Endothelial cell (in vitro differentiated cells): Measurements from ENCODE around the gene SORCS2. TPM values are rescaled to one million over a fixed set of nuclear protein-coding genes. Genes with fewer than 3 reads are reported as not detected.

Source experiments
- DNase-seq: peaks from one replicate; pipeline ENCODE4 v3.0.0; 2021; ENCODE audit warnings: low spot score
- H3K27ac Mint-ChIP-seq: one replicate; pipeline ENCODE4 v1.8.0; 2021; ENCODE audit warnings: mixed read lengths, inconsistent platforms; ENCODE audit not compliant: unreplicated experiment
- H3K27me3 Mint-ChIP-seq: one replicate; pipeline ENCODE4 v1.8.0; 2021; ENCODE audit warnings: mild to moderate bottlenecking, moderate library complexity, mixed read lengths, inconsistent platforms; ENCODE audit not compliant: unreplicated experiment
- H3K36me3 Mint-ChIP-seq: one replicate; pipeline ENCODE4 v1.8.0; 2021; ENCODE audit warnings: mild to moderate bottlenecking, low read depth, mixed read lengths, inconsistent platforms; ENCODE audit not compliant: unreplicated experiment
- H3K4me1 Mint-ChIP-seq: one replicate; pipeline ENCODE4 v1.8.0; 2021; ENCODE audit warnings: mild to moderate bottlenecking, mixed read lengths, inconsistent platforms; ENCODE audit not compliant: unreplicated experiment
- H3K4me3 Mint-ChIP-seq: one replicate; pipeline ENCODE4 v1.8.0; 2021; ENCODE audit warnings: mild to moderate bottlenecking, mixed read lengths, inconsistent platforms; ENCODE audit not compliant: unreplicated experiment
- H3K9me3 Mint-ChIP-seq: one replicate; pipeline ENCODE4 v1.8.0; 2021; ENCODE audit warnings: mixed read lengths, inconsistent platforms; ENCODE audit not compliant: unreplicated experiment
- total RNA-seq: library from RNA; stranded (reverse); fragmentation: NEBNext Ultra II Directional; extraction: Animal tissue kit (Norgen Biotek cat#: 25700); gene quantifications from one replicate; pipeline ENCODE4 v1.2.1, GENCODE V29; 2021; ENCODE audit not compliant: unreplicated experiment
- TF ChIP-seq, protein P1 (sequence below): fragments of 200-600 bp; sonication (generic); IDR thresholded peaks from one replicate; pipeline ENCODE4 v1.5.0; 2021; ENCODE audit warnings: antibody characterized with exemption; ENCODE audit not compliant: unreplicated experiment

The SORCS2 gene
- total RNA-seq, 1 donor from 2014 or later, result 1.3 TPM

DNA sequence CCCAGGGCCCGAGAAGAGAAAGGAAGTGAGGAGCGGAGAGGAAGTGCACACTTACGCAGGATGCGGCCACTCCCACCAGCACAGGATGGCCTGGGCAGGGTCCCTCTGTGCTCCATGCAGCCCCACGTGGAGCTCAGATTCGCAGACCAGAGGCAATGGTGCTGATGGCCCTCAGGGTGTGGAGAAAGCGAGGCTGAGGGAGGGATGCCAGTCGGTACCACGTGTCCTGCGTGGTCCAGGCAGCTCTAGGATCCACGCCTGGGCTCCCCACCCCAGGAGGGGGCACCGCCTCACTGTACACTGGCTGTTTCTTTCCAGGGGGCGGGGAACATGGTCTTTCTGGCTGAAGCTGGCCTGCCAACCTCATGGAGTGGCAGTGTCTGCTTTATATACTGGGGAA, 505.5 kb downstream of the SORCS2 start:
- Mint-ChIP-seq H3K4me3 (no peak overlapping the region), H3K27ac (no peak overlapping the region), H3K27me3 (peaks cover 8% of the 10 kb centered on the region), H3K4me1 (peaks cover 4% of the 10 kb centered on the region), H3K36me3 (no peaks in the 10 kb centered on the region), H3K9me3 (no peaks in the 10 kb centered on the region)
- no peak for DNase-seq
- TF ChIP-seq, protein P1, sequence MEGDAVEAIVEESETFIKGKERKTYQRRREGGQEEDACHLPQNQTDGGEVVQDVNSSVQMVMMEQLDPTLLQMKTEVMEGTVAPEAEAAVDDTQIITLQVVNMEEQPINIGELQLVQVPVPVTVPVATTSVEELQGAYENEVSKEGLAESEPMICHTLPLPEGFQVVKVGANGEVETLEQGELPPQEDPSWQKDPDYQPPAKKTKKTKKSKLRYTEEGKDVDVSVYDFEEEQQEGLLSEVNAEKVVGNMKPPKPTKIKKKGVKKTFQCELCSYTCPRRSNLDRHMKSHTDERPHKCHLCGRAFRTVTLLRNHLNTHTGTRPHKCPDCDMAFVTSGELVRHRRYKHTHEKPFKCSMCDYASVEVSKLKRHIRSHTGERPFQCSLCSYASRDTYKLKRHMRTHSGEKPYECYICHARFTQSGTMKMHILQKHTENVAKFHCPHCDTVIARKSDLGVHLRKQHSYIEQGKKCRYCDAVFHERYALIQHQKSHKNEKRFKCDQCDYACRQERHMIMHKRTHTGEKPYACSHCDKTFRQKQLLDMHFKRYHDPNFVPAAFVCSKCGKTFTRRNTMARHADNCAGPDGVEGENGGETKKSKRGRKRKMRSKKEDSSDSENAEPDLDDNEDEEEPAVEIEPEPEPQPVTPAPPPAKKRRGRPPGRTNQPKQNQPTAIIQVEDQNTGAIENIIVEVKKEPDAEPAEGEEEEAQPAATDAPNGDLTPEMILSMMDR, result no peak

- Mint-ChIP-seq H3K4me3 (peak overlapping the region; percentile 35), H3K36me3 (no peaks in the 10 kb centered on the region), H3K27ac (peak overlapping the region; percentile 58), H3K27me3 (peaks cover 14% of the 10 kb centered on the region), H3K4me1 (peaks cover 4% of the 10 kb centered on the region), H3K9me3 (no peaks in the 10 kb centered on the region)
- no peak for DNase-seq
- TF ChIP-seq, protein P1, result no peak
Measured at GRCh38 chr4:7698584-7698983, 506.2 kb downstream of the SORCS2 start.

DNA sequence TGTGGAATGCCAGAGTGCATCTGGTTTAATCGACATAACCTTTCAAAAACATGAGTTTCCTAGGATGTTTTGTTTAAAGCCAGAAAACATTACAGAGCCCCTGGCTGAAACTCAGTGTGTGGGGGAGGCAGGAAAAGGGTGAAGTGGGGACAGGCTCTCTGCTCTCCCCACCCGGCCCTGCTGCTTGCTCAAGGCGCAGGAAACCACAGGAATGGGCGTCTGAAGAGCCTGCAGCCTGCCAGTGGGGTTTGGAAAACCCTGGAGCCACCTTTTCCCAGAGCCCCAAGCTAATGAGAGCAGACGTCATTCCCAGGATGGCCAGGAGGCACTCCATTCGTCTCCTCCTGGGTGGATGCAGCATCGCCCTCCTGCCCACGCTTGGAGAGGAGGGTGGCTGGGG, 506.7 kb downstream of the SORCS2 start:
- Mint-ChIP-seq H3K9me3 (no peaks in the 10 kb centered on the region), H3K4me1 (peaks cover 4% of the 10 kb centered on the region), H3K4me3 (no peak overlapping the region), H3K27me3 (peaks cover 14% of the 10 kb centered on the region), H3K27ac (peak overlapping the region; percentile 58), H3K36me3 (no peaks in the 10 kb centered on the region)
- no peak for DNase-seq
- TF ChIP-seq, protein P1, result no peak

DNA sequence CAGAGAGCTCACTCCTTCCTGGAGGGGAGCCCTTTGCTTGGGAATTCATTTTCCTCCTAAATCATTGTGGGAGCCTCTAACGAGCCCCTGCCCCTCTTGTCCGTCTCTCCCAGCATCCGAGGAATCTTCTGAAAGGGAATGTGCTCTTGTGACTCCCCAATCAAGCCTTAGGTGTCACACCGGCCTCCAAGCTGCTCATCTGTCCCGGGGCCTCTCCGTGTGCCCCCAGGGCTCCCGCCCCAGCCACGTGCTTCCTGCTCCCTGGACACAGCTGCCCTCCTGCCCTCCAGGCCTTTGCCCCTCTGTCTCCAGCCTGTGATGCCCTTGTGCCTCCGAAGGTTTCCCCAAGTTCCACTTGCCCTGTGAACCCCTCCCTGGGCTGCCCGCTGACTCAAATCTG, 507.5 kb downstream of the SORCS2 start:
- Mint-ChIP-seq H3K9me3 (no peaks in the 10 kb centered on the region), H3K36me3 (no peaks in the 10 kb centered on the region), H3K27ac (no peak overlapping the region), H3K4me3 (no peak overlapping the region), H3K4me1 (peaks cover 4% of the 10 kb centered on the region), H3K27me3 (peaks cover 14% of the 10 kb centered on the region)
- TF ChIP-seq, protein P1, result no peak
- DNase-seq, result no peak

DNA sequence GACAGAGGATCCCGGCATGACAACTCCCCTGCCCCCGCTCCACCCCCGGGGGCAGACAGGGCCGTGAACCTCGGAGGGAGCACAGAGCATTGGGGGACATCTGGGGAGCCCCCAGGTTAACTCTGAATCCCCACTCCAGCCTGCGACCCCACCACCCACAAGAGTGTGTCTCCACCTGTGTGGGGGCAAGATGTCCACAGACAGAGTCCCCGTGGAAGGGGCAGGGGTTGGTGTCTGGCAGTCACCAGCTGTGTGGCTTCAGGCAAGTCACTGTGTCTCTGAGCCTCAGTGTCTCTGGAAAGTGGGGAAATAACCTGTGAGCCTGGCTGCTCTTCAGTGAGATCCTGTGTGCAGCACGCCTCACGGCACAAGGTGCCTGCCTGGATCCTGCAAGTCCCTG, 508.3 kb downstream of the SORCS2 start:
- no peak for DNase-seq
- Mint-ChIP-seq H3K27ac (no peak overlapping the region), H3K9me3 (no peaks in the 10 kb centered on the region), H3K36me3 (no peaks in the 10 kb centered on the region), H3K27me3 (peaks cover 14% of the 10 kb centered on the region), H3K4me1 (peaks cover 4% of the 10 kb centered on the region), H3K4me3 (no peak overlapping the region)
- TF ChIP-seq, protein P1, result no peak
